Hematopoietic multipotent progenitor cell treated with erythropoietin and hydrocortisone succinate and interleukin-3 and kit ligand, for 8 days (in vitro differentiated cells): Measurements from ENCODE around the gene FEM1A.
"Not testable (repeated sequence)": the region's sequence is repeated elsewhere in the genome, so short reads cannot be mapped to it uniquely, and the experiment has no call there.

Source experiments
- DNase-seq: peaks from one replicate; pipeline ENCODE4 v3.0.0-alpha.2; 2015

Gene FEM1A

GRCh38 chr19:4791183-4792018 is at the start of gene FEM1A:
Gene FEM1A, plus strand, starts transcription at chr19:4791734. Its CDS starts 121 bp downstream, at chr19:4791855.
- peak; percentile 100 for DNase-seq

GRCh38 chr19:4742723-4743646 is 48.5 kb upstream of the FEM1A start:
- no peak for DNase-seq

GRCh38 chr19:4744451-4745174 is 46.9 kb upstream of the FEM1A start:
- DNase-seq, result no peak

- not testable (repeated sequence) for DNase-seq
Measured at GRCh38 chr19:4745175-4745574, 46.4 kb upstream of the FEM1A start.

- no peak for DNase-seq
Measured at GRCh38 chr19:4745986-4746385, 45.5 kb upstream of the FEM1A start.

GRCh38 chr19:4748185-4748584 is 43.3 kb upstream of the FEM1A start:
- no peak for DNase-seq

- no peak for DNase-seq
Measured at GRCh38 chr19:4748589-4748988, 42.9 kb upstream of the FEM1A start.

- DNase-seq, result no peak
Measured at GRCh38 chr19:4749870-4750590, 41.5 kb upstream of the FEM1A start.

GRCh38 chr19:4754248-4754647 is 37.3 kb upstream of the FEM1A start:
- DNase-seq, result no peak

- no peak for DNase-seq
Measured at GRCh38 chr19:4755459-4755858, 36.1 kb upstream of the FEM1A start.

GRCh38 chr19:4758082-4758481 is 33.5 kb upstream of the FEM1A start:
- DNase-seq, result no peak

- DNase-seq, result no peak
Measured at GRCh38 chr19:4758659-4759058, 32.9 kb upstream of the FEM1A start.

- peak; percentile 88 for DNase-seq
Measured at GRCh38 chr19:4759388-4760284, 31.9 kb upstream of the FEM1A start.

GRCh38 chr19:4760285-4760650 is 31.3 kb upstream of the FEM1A start:
- no peak for DNase-seq

GRCh38 chr19:4763021-4763420 is 28.5 kb upstream of the FEM1A start:
- DNase-seq, result no peak

GRCh38 chr19:4764393-4764660 is 27.2 kb upstream of the FEM1A start:
- no peak for DNase-seq

GRCh38 chr19:4768934-4769777 is 22.4 kb upstream of the FEM1A start:
- peak; percentile 77 for DNase-seq

GRCh38 chr19:4772566-4772965 is 19.0 kb upstream of the FEM1A start:
- no peak for DNase-seq

GRCh38 chr19:4773047-4773640 is 18.4 kb upstream of the FEM1A start:
- no peak for DNase-seq

- DNase-seq, result no peak
Measured at GRCh38 chr19:4774136-4774535, 17.4 kb upstream of the FEM1A start.
